Measurements from ENCODE around the gene CLMP. TPM values are rescaled to one million over a fixed set of nuclear protein-coding genes. Genes with fewer than 3 reads are reported as not detected.

CLMP gene
- total RNA-seq, 1 experiment from 2014 or later = 24.3 TPM

GRCh38 chr11:123055191-123055901 lies 139.7 kb downstream of the CLMP start:
- no peaks in the 10 kb centered on the region for H3K27me3 ChIP-seq (ENCODE audit: control insufficient read depth, insufficient read depth, low read length)

DNA sequence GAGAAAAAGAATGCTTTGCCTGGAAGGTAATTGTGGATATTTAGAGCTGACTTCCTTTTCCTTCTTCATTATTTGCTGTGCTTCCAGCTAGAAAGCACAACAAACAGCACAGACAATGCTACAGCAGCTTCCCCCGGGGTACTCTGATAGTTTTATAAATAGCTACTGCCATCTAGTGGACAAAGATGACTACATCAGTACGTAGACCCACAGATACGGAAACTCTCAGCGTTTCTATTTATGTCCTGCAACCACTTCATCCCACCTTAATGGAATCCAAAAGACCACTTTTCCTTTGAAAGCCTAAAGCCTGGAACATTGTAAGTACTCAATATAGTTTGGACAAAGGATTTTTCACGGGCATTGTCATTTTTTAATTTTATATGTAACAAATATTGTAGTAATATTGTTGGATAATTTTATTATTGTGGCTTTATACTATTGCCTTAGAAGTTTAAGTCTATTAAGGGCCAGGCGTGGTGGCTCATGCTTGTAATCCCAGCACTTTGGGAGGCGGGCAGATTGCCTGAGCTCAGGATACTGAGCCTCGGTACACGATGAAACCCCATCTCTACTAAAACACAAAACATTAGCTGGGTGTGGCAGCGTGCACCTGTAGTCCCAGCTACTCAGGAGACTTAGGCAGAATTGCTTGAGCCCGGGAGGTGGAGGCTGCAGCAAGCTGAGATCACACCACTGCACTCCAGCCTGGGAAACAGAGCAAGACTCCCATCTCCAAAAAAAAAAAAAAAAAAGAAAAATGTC lies 140.6 kb downstream of the CLMP start:
- H3K27me3 ChIP-seq (ENCODE audit: control insufficient read depth, insufficient read depth, low read length) = no peaks in the 10 kb centered on the region
- no peak overlapping the region for H3K4me3 ChIP-seq (ENCODE audit: insufficient read depth, low read depth, low read length)
- peak; percentile 75 for DNase-seq

More at GRCh38 chr11:123055191-123055901, 139.7 kb downstream of the CLMP start:
- DNase-seq = no peak
- H3K36me3 ChIP-seq (replicated peaks; ENCODE audit: control insufficient read depth, insufficient read depth, low read length) = peaks cover 41% of the 10 kb centered on the region
- no peak overlapping the region for H3K4me3 ChIP-seq (ENCODE audit: insufficient read depth, low read depth, low read length)

GRCh38 chr11:123052901-123053721 lies 141.9 kb downstream of the CLMP start:
- no peak for DNase-seq
- H3K4me3 ChIP-seq (ENCODE audit: insufficient read depth, low read depth, low read length) = no peak overlapping the region
- peaks cover 19% of the 10 kb centered on the region for H3K36me3 ChIP-seq (replicated peaks; ENCODE audit: control insufficient read depth, insufficient read depth, low read length)

More for the DNA sequence above, 140.6 kb downstream of the CLMP start:
- peaks cover 33% of the 10 kb centered on the region for H3K36me3 ChIP-seq (replicated peaks; ENCODE audit: control insufficient read depth, insufficient read depth, low read length)

GRCh38 chr11:123051634-123052033 lies 143.4 kb downstream of the CLMP start:
- no peak for DNase-seq
- Histone ChIP-seq H3K27me3 (ENCODE audit: control insufficient read depth, insufficient read depth, low read length) (no peaks in the 10 kb centered on the region), H3K4me3 (ENCODE audit: insufficient read depth, low read depth, low read length) (no peak overlapping the region), H3K36me3 (replicated peaks; ENCODE audit: control insufficient read depth, insufficient read depth, low read length) (peaks cover 5% of the 10 kb centered on the region)

More at GRCh38 chr11:123052901-123053721, 141.9 kb downstream of the CLMP start:
- no peaks in the 10 kb centered on the region for H3K27me3 ChIP-seq (ENCODE audit: control insufficient read depth, insufficient read depth, low read length)

DNA sequence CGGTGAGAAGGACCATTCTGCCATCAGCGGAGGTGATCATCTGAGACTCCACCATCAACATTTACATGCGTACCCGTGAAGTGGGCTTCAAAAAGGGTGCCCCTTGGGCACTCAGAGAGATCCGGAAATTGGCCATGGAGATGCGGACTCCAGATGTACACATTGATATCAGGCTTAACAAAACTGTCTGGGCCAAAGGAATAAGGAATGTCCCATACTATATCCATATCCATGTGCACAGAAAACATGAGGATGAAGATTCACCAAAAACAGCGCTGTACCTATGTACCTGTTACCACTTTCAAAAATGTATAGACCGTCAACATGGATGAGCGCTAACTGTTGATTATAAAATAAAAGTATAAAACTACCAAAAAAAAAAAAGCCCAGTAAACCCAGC lies 143.9 kb downstream of the CLMP start:
- H3K27me3 ChIP-seq (ENCODE audit: control insufficient read depth, insufficient read depth, low read length) = no peaks in the 10 kb centered on the region
- DNase-seq = no peak
- no peak overlapping the region for H3K4me3 ChIP-seq (ENCODE audit: insufficient read depth, low read depth, low read length)
- peaks cover 2% of the 10 kb centered on the region; the same call in 1 of the 2 replicates for H3K36me3 ChIP-seq (replicated peaks; ENCODE audit: control insufficient read depth, insufficient read depth, low read length)

GRCh38 chr11:123047947-123048293 lies 147.1 kb downstream of the CLMP start:
- no peak for DNase-seq
- no peak overlapping the region for H3K4me3 ChIP-seq (ENCODE audit: insufficient read depth, low read depth, low read length)
- no peaks in the 10 kb centered on the region for H3K27me3 ChIP-seq (ENCODE audit: control insufficient read depth, insufficient read depth, low read length)
- H3K36me3 ChIP-seq (replicated peaks; ENCODE audit: control insufficient read depth, insufficient read depth, low read length) = no peaks in the 10 kb centered on the region

- DNase-seq = no peak
- Histone ChIP-seq H3K4me3 (ENCODE audit: insufficient read depth, low read depth, low read length) (no peak overlapping the region), H3K36me3 (replicated peaks; ENCODE audit: control insufficient read depth, insufficient read depth, low read length) (no peaks in the 10 kb centered on the region), H3K27me3 (ENCODE audit: control insufficient read depth, insufficient read depth, low read length) (no peaks in the 10 kb centered on the region)
Measured at GRCh38 chr11:123047266-123047946, 147.6 kb downstream of the CLMP start.

GRCh38 chr11:123046473-123047259 lies 148.4 kb downstream of the CLMP start:
- no peaks in the 10 kb centered on the region for H3K36me3 ChIP-seq (replicated peaks; ENCODE audit: control insufficient read depth, insufficient read depth, low read length)
- H3K27me3 ChIP-seq (ENCODE audit: control insufficient read depth, insufficient read depth, low read length) = no peaks in the 10 kb centered on the region
- no peak overlapping the region for H3K4me3 ChIP-seq (ENCODE audit: insufficient read depth, low read depth, low read length)
- no peak for DNase-seq

DNA sequence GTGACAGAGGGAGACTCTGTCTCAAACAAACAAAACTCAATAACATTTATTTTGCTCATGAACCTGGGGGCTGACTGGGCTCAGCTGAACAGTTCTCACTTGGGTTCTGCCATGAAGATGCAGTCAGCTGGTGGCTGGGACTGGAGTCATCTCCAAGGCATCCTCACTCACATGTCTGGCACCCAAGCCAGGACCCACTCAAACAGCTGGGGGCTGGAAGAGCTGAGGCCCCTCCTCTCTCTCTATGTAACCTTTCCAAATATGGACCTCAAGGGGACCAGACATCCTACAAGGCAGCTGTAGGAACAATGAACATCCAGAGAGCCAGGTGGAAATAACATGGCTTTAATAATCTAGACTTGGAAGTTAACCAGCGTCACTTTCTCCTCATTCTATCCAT lies 149.9 kb downstream of the CLMP start:
- Histone ChIP-seq H3K4me3 (ENCODE audit: insufficient read depth, low read depth, low read length) (no peak overlapping the region), H3K27me3 (ENCODE audit: control insufficient read depth, insufficient read depth, low read length) (no peaks in the 10 kb centered on the region), H3K36me3 (replicated peaks; ENCODE audit: control insufficient read depth, insufficient read depth, low read length) (no peaks in the 10 kb centered on the region)
- DNase-seq = no peak

DNA sequence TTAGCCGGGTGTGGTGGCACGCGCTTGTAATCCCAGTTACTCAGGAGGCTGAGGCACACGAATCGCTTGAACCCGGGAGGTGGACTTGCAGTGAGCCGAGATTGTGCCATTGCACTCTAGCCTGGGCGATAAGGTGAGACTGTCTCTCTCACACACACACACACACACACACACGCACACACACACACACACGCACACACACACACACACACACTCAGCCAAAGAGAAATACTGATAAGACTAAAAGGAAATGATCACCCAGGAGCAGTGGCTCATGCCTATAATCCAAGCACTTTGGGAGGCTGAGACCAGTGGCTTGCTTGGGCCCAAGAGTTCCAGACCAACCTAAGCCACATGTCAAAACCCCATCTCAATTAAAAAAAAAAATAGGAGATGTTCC lies 153.9 kb downstream of the CLMP start:
- Histone ChIP-seq H3K27me3 (ENCODE audit: control insufficient read depth, insufficient read depth, low read length) (no peaks in the 10 kb centered on the region), H3K36me3 (replicated peaks; ENCODE audit: control insufficient read depth, insufficient read depth, low read length) (no peaks in the 10 kb centered on the region), H3K4me3 (ENCODE audit: insufficient read depth, low read depth, low read length) (no peak overlapping the region)
- no peak for DNase-seq

DNA sequence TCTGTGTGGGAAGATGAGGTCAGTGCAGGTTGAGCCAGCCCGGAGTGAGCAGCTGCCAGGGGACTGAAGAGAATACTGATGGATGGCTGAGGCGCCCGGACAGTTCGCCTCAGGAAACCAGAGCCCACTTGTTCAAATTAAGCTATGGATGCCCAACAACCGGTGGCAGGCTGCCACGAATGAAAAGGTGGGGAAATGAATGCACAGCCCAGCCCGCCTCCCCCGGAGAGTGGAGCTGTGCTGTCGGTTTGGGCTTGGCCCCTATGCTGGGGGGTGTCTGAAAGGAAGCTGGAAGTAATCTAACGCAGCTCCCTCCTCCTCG lies 155.0 kb downstream of the CLMP start:
- no peak overlapping the region for H3K4me3 ChIP-seq (ENCODE audit: insufficient read depth, low read depth, low read length)
- H3K36me3 ChIP-seq (replicated peaks; ENCODE audit: control insufficient read depth, insufficient read depth, low read length) = no peaks in the 10 kb centered on the region
- no peaks in the 10 kb centered on the region for H3K27me3 ChIP-seq (ENCODE audit: control insufficient read depth, insufficient read depth, low read length)
- no peak for DNase-seq

GRCh38 chr11:123035831-123036230 lies 159.2 kb downstream of the CLMP start:
- DNase-seq = no peak
- no peaks in the 10 kb centered on the region for H3K27me3 ChIP-seq (ENCODE audit: control insufficient read depth, insufficient read depth, low read length)
- H3K36me3 ChIP-seq (replicated peaks; ENCODE audit: control insufficient read depth, insufficient read depth, low read length) = no peaks in the 10 kb centered on the region

DNA sequence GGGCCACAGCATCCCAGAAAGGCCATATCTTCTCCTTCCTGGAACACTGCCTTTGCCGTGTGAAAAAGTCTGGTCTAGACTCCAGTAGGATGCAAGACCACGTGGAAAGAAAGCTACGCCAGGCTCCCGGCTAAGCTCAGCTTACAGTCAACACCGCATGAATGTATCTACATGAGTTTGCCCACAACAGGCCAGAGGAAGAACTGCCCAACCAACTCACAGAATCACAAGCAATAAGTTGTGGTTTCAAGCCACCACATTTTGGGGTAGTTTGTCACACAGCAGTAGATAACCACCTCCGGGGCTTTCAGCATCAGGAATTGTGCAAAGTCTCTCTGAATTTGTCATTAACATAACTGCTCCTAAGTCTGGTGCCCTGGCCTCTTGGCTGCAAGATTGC lies 160.5 kb downstream of the CLMP start:
- no peaks in the 10 kb centered on the region for H3K27me3 ChIP-seq (ENCODE audit: control insufficient read depth, insufficient read depth, low read length)
- DNase-seq = no peak
- no peaks in the 10 kb centered on the region for H3K36me3 ChIP-seq (replicated peaks; ENCODE audit: control insufficient read depth, insufficient read depth, low read length)
- no peak overlapping the region for H3K4me3 ChIP-seq (ENCODE audit: insufficient read depth, low read depth, low read length)

More at GRCh38 chr11:123035831-123036230, 159.2 kb downstream of the CLMP start:
- no peak overlapping the region for H3K4me3 ChIP-seq (ENCODE audit: insufficient read depth, low read depth, low read length)

DNA sequence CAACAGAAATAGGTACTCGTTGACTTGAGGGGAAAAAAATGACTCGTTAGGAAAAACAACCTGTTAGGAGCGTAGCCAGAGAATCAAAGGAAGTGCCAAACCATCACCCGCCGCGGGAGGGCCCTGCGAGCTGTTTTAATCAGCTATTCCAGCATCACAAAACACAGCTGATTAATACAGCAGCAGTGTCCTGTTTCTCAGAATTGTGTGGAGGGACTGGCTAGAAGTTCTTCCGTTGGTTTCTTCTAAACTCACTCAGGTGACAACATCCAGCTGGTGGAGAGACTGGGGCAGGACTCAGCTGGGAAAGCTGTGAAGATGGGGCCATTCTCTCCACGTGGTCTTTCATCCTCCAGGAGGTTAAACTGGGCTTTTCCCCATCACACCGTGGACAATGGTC lies 161.2 kb downstream of the CLMP start:
- Histone ChIP-seq H3K4me3 (ENCODE audit: insufficient read depth, low read depth, low read length) (no peak overlapping the region), H3K36me3 (replicated peaks; ENCODE audit: control insufficient read depth, insufficient read depth, low read length) (no peaks in the 10 kb centered on the region), H3K27me3 (ENCODE audit: control insufficient read depth, insufficient read depth, low read length) (no peaks in the 10 kb centered on the region)
- DNase-seq = peak; percentile 59

Data from H7 (cell line).